ENCODE measurements around the gene NCKAP5.

NCKAP5 gene

GRCh38 chr2:132902626-132903025 lies 665.6 kb downstream of the NCKAP5 start:
- DNase-seq, result no peak
- no peak for TF ChIP-seq CTCF (IDR thresholded peaks at IDR 0.05; ENCODE audit: low read depth, low read length, missing control alignments)
- Histone ChIP-seq H3K27me3 (replicated peaks) (no peaks in the 10 kb centered on the region), H3K36me3 (replicated peaks) (no peaks in the 10 kb centered on the region), H3K27ac (no peak overlapping the region), H3K4me3 (ENCODE audit: low read depth, low read length) (no peak overlapping the region)
- in situ Hi-C loops (cut with HindIII; ENCODE audit: low pct_ligation_motif_present, low sequenced_read_pairs), result no loop called here

GRCh38 chr2:132901661-132902060 lies 666.6 kb downstream of the NCKAP5 start:
- in situ Hi-C loops (cut with HindIII; ENCODE audit: low pct_ligation_motif_present, low sequenced_read_pairs), result no loop called here
- no peak for DNase-seq
- no peaks in the 10 kb centered on the region for H3K36me3 ChIP-seq (replicated peaks)
- no peak overlapping the region for H3K27ac ChIP-seq
- H3K4me3 ChIP-seq (ENCODE audit: low read depth, low read length), result no peak overlapping the region
- TF ChIP-seq CTCF (IDR thresholded peaks at IDR 0.05; ENCODE audit: low read depth, low read length, missing control alignments), result no peak
- H3K27me3 ChIP-seq (replicated peaks), result no peaks in the 10 kb centered on the region

- Histone ChIP-seq H3K27ac (no peak overlapping the region), H3K36me3 (replicated peaks) (no peaks in the 10 kb centered on the region), H3K4me3 (ENCODE audit: low read depth, low read length) (no peak overlapping the region), H3K27me3 (replicated peaks) (no peaks in the 10 kb centered on the region)
- no peak for DNase-seq
- no peak for TF ChIP-seq CTCF (IDR thresholded peaks at IDR 0.05; ENCODE audit: low read depth, low read length, missing control alignments)
- in situ Hi-C loops (cut with HindIII; ENCODE audit: low pct_ligation_motif_present, low sequenced_read_pairs), result no loop called here
These were observed 671.2 kb downstream of the NCKAP5 start for GRCh38 chr2:132897111-132897510.

- no peak for TF ChIP-seq CTCF (IDR thresholded peaks at IDR 0.05; ENCODE audit: low read depth, low read length, missing control alignments)
- no peak for DNase-seq
- in situ Hi-C loops (cut with HindIII; ENCODE audit: low pct_ligation_motif_present, low sequenced_read_pairs), result no loop called here
- H3K4me3 ChIP-seq (ENCODE audit: low read depth, low read length), result no peak overlapping the region
- H3K27me3 ChIP-seq (replicated peaks), result no peaks in the 10 kb centered on the region
- no peak overlapping the region for H3K27ac ChIP-seq
- no peaks in the 10 kb centered on the region for H3K36me3 ChIP-seq (replicated peaks)
These were observed 672.2 kb downstream of the NCKAP5 start for GRCh38 chr2:132896073-132896472.

GRCh38 chr2:132891498-132891897 lies 676.8 kb downstream of the NCKAP5 start:
- in situ Hi-C loops (cut with HindIII; ENCODE audit: low pct_ligation_motif_present, low sequenced_read_pairs), result no loop called here
- Histone ChIP-seq H3K27ac (no peak overlapping the region), H3K36me3 (replicated peaks) (no peaks in the 10 kb centered on the region), H3K4me3 (ENCODE audit: low read depth, low read length) (no peak overlapping the region), H3K27me3 (replicated peaks) (no peaks in the 10 kb centered on the region)
- no peak for DNase-seq
- TF ChIP-seq CTCF (IDR thresholded peaks at IDR 0.05; ENCODE audit: low read depth, low read length, missing control alignments), result no peak

- in situ Hi-C loops (cut with HindIII; ENCODE audit: low pct_ligation_motif_present, low sequenced_read_pairs), result no loop called here
- no peak overlapping the region for H3K27ac ChIP-seq
- H3K27me3 ChIP-seq (replicated peaks), result no peaks in the 10 kb centered on the region
- DNase-seq, result no peak
- H3K36me3 ChIP-seq (replicated peaks), result no peaks in the 10 kb centered on the region
- H3K4me3 ChIP-seq (ENCODE audit: low read depth, low read length), result no peak overlapping the region
- TF ChIP-seq CTCF (IDR thresholded peaks at IDR 0.05; ENCODE audit: low read depth, low read length, missing control alignments), result no peak
These were observed 681.7 kb downstream of the NCKAP5 start for GRCh38 chr2:132886574-132886973.

All from brain microvascular endothelial cell (primary cell).